HEK293 (cell line): ENCODE measurements around the gene EXD2.

ENCODE experiments used
- CTCF ChIA-PET: fragments of 350-600 bp; formaldehyde crosslinking; extraction: SDS; loops from one replicate; lab custom pipeline; 2021; ENCODE audit warnings: antibody characterized with exemption; lab: Yijun Ruan, JAX
- POLR2A ChIA-PET: fragments of 300-600 bp; formaldehyde crosslinking; extraction: SDS; loops from one replicate; lab custom pipeline; 2020; ENCODE audit warnings: antibody characterized with exemption, inconsistent platforms; lab: Yijun Ruan, JAX
- H3K27ac ChIP-seq: fragments of 200-500 bp; sonication (Bioruptor generic); 2 replicates; pipeline ENCODE4 v1.5.1; 2014; ENCODE audit warnings: low read depth, low read length, control low read depth, inconsistent platforms; ENCODE audit errors: extremely low read depth
- H3K36me3 ChIP-seq, 2 experiments: fragments of 200-500 bp in 1 of 2; sonication (Bioruptor generic) in 1 of 2; 1 replicate in 1 of 2; 2 replicates in 1 of 2; pipeline ENCODE4 v1.5.1; 2014 to 2017; ENCODE audit warnings: inconsistent platforms in 2 of 2, low read length in 2 of 2; ENCODE audit not compliant: control insufficient read depth in 2 of 2, insufficient read depth in 1 of 2
- H3K4me1 ChIP-seq: fragments of 200-500 bp; sonication (Bioruptor generic); 2 replicates; pipeline ENCODE4 v1.5.1; 2014; ENCODE audit warnings: mild to moderate bottlenecking, low read length, inconsistent platforms; ENCODE audit not compliant: control insufficient read depth, insufficient read depth
- H3K4me3 ChIP-seq: 2 replicates; pipeline ENCODE4 v1.5.1; 2011; ENCODE audit warnings: low read depth, mild to moderate bottlenecking, control low read depth, low read length, moderate library complexity
- H3K9me3 ChIP-seq: fragments of 200-500 bp; sonication (Bioruptor generic); 2 replicates; pipeline ENCODE4 v1.5.1; 2014; ENCODE audit warnings: low read depth, low read length, inconsistent platforms; ENCODE audit not compliant: control insufficient read depth, insufficient read depth
- ATF2 ChIP-seq: fragments of 450-650 bp; formaldehyde crosslinking; IDR thresholded peaks from 2 replicates; pipeline ENCODE4 v1.5.1; 2016; ENCODE audit warnings: missing biosample characterization, missing genetic modification characterization, low read depth
- EGR2 ChIP-seq: fragments of 450-650 bp; formaldehyde crosslinking; IDR thresholded peaks from 2 replicates; pipeline ENCODE4 v1.5.1; 2016; ENCODE audit warnings: low read depth, missing biosample characterization, missing genetic modification characterization
- GFI1B ChIP-seq: fragments of 450-650 bp; formaldehyde crosslinking; IDR thresholded peaks from 2 replicates; pipeline ENCODE4 v1.5.1; 2016; ENCODE audit warnings: missing biosample characterization, missing genetic modification characterization
- GLI4 ChIP-seq: fragments of 450-650 bp; formaldehyde crosslinking; IDR thresholded peaks from 2 replicates; pipeline ENCODE4 v1.5.1; 2016; ENCODE audit warnings: missing biosample characterization, missing genetic modification characterization
- INSM2 ChIP-seq: fragments of 450-650 bp; formaldehyde crosslinking; IDR thresholded peaks from 2 replicates; pipeline ENCODE4 v1.5.1; 2016; ENCODE audit warnings: missing biosample characterization, missing genetic modification characterization
- KLF7 ChIP-seq: fragments of 450-650 bp; formaldehyde crosslinking; IDR thresholded peaks from 2 replicates; pipeline ENCODE4 v1.5.1; 2016; ENCODE audit warnings: missing biosample characterization, missing genetic modification characterization, borderline replicate concordance
- KLF8 ChIP-seq: fragments of 450-650 bp; formaldehyde crosslinking; IDR thresholded peaks from 2 replicates; pipeline ENCODE4 v1.5.1; 2016; ENCODE audit warnings: missing biosample characterization, missing genetic modification characterization
- OSR2 ChIP-seq: fragments of 450-650 bp; formaldehyde crosslinking; IDR thresholded peaks from 2 replicates; pipeline ENCODE4 v1.5.1; 2016; ENCODE audit warnings: missing biosample characterization, missing genetic modification characterization
- SP3 ChIP-seq: fragments of 450-650 bp; formaldehyde crosslinking; IDR thresholded peaks from 2 replicates; pipeline ENCODE4 v1.5.1; 2016; ENCODE audit warnings: missing biosample characterization, missing genetic modification characterization
- ZBTB7A ChIP-seq: fragments of 450-650 bp; formaldehyde crosslinking; IDR thresholded peaks from 2 replicates; pipeline ENCODE4 v1.5.1; 2016; ENCODE audit warnings: low read depth, missing biosample characterization, missing genetic modification characterization
- ZFHX2 ChIP-seq: fragments of 450-650 bp; formaldehyde crosslinking; conservative IDR thresholded peaks from 2 replicates; pipeline ENCODE4 v1.5.1; 2016; ENCODE audit warnings: missing biosample characterization, missing genetic modification characterization
- ZNF132 ChIP-seq: fragments of 450-650 bp; formaldehyde crosslinking; IDR thresholded peaks from 2 replicates; pipeline ENCODE4 v1.5.1; 2017; ENCODE audit warnings: missing biosample characterization, missing genetic modification characterization, borderline replicate concordance
- ZNF16 ChIP-seq: fragments of 450-650 bp; formaldehyde crosslinking; IDR thresholded peaks from 2 replicates; pipeline ENCODE4 v1.5.1; 2016; ENCODE audit warnings: low read depth, missing biosample characterization, missing genetic modification characterization
- ZNF19 ChIP-seq: fragments of 450-650 bp; formaldehyde crosslinking; IDR thresholded peaks from 2 replicates; pipeline ENCODE4; 2016; ENCODE audit warnings: missing biosample characterization, missing genetic modification characterization, low read depth
- ZNF223 ChIP-seq: fragments of 450-650 bp; formaldehyde crosslinking; IDR thresholded peaks from 2 replicates; pipeline ENCODE4 v1.5.1; 2016; ENCODE audit warnings: missing biosample characterization, missing genetic modification characterization
- ZNF274 ChIP-seq, 2 experiments: fragments of 200-500 bp in 1 of 2; fragments of 450-650 bp in 1 of 2; sonication (Bioruptor generic) in 1 of 2; formaldehyde crosslinking in 1 of 2; IDR thresholded peaks; 2 replicates each; pipeline versions ENCODE4 v1.5.1 to v1.6.1; 2014 to 2016; ENCODE audit warnings: borderline replicate concordance in 1 of 2, inconsistent platforms in 1 of 2, low read length in 1 of 2, missing biosample characterization in 1 of 2, missing genetic modification characterization in 1 of 2
- ZNF398 ChIP-seq: fragments of 450-650 bp; formaldehyde crosslinking; IDR thresholded peaks from 2 replicates; pipeline ENCODE4 v1.5.1; 2017; ENCODE audit warnings: missing biosample characterization, missing genetic modification characterization
- ZNF629 ChIP-seq: fragments of 450-650 bp; formaldehyde crosslinking; IDR thresholded peaks from 2 replicates; pipeline ENCODE4 v1.5.1; 2017; ENCODE audit warnings: missing biosample characterization, missing genetic modification characterization
- TF ChIP-seq, protein P1 (sequence below): fragments of 450-650 bp; formaldehyde crosslinking; IDR thresholded peaks from 2 replicates; pipeline ENCODE4 v1.5.1; 2016; ENCODE audit warnings: missing biosample characterization, missing genetic modification characterization
- TF ChIP-seq, protein P2 (sequence below): fragments of 450-650 bp; formaldehyde crosslinking; IDR thresholded peaks from 2 replicates; pipeline ENCODE4 v1.5.1; 2016; ENCODE audit warnings: missing biosample characterization, missing genetic modification characterization, borderline replicate concordance
- TF ChIP-seq, protein P3 (sequence below): fragments of 450-650 bp; formaldehyde crosslinking; IDR thresholded peaks from 2 replicates; pipeline ENCODE4 v1.5.1; 2016; ENCODE audit warnings: missing biosample characterization, missing genetic modification characterization

EXD2 gene

DNA sequence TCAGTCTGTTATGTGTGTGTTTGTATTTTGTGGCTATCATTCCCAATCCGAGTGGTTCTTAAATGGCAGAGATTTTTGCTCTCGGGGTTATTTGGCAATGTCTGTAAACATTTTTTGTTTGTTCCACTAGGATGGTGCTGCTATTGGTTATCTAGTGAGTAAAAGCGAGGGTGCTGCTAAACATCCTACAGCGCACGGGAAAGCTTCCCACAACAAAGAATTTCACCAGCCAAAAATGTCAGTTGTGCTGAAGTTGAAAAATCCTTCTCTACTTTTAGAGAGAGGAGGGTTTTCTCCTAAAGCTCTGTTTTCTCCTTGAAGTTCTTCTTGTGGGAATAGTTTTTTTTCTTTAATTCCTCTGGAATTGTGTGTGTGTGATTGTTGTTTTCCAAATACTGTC is 2.4 kb downstream of the EXD2 start (continued):
- TF ChIP-seq INSM2 (tag by site-specific recombination), result no peak
- TF ChIP-seq, protein P1, sequence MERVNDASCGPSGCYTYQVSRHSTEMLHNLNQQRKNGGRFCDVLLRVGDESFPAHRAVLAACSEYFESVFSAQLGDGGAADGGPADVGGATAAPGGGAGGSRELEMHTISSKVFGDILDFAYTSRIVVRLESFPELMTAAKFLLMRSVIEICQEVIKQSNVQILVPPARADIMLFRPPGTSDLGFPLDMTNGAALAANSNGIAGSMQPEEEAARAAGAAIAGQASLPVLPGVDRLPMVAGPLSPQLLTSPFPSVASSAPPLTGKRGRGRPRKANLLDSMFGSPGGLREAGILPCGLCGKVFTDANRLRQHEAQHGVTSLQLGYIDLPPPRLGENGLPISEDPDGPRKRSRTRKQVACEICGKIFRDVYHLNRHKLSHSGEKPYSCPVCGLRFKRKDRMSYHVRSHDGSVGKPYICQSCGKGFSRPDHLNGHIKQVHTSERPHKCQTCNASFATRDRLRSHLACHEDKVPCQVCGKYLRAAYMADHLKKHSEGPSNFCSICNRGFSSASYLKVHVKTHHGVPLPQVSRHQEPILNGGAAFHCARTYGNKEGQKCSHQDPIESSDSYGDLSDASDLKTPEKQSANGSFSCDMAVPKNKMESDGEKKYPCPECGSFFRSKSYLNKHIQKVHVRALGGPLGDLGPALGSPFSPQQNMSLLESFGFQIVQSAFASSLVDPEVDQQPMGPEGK (tag by site-specific recombination), result no peak
- no peak for TF ChIP-seq GLI4 (tag by site-specific recombination)
- TF ChIP-seq KLF7 (tag by site-specific recombination), result no peak
- no peak for TF ChIP-seq ZFHX2 (tag by site-specific recombination)
- no peak for TF ChIP-seq ZNF398
- TF ChIP-seq, protein P2, sequence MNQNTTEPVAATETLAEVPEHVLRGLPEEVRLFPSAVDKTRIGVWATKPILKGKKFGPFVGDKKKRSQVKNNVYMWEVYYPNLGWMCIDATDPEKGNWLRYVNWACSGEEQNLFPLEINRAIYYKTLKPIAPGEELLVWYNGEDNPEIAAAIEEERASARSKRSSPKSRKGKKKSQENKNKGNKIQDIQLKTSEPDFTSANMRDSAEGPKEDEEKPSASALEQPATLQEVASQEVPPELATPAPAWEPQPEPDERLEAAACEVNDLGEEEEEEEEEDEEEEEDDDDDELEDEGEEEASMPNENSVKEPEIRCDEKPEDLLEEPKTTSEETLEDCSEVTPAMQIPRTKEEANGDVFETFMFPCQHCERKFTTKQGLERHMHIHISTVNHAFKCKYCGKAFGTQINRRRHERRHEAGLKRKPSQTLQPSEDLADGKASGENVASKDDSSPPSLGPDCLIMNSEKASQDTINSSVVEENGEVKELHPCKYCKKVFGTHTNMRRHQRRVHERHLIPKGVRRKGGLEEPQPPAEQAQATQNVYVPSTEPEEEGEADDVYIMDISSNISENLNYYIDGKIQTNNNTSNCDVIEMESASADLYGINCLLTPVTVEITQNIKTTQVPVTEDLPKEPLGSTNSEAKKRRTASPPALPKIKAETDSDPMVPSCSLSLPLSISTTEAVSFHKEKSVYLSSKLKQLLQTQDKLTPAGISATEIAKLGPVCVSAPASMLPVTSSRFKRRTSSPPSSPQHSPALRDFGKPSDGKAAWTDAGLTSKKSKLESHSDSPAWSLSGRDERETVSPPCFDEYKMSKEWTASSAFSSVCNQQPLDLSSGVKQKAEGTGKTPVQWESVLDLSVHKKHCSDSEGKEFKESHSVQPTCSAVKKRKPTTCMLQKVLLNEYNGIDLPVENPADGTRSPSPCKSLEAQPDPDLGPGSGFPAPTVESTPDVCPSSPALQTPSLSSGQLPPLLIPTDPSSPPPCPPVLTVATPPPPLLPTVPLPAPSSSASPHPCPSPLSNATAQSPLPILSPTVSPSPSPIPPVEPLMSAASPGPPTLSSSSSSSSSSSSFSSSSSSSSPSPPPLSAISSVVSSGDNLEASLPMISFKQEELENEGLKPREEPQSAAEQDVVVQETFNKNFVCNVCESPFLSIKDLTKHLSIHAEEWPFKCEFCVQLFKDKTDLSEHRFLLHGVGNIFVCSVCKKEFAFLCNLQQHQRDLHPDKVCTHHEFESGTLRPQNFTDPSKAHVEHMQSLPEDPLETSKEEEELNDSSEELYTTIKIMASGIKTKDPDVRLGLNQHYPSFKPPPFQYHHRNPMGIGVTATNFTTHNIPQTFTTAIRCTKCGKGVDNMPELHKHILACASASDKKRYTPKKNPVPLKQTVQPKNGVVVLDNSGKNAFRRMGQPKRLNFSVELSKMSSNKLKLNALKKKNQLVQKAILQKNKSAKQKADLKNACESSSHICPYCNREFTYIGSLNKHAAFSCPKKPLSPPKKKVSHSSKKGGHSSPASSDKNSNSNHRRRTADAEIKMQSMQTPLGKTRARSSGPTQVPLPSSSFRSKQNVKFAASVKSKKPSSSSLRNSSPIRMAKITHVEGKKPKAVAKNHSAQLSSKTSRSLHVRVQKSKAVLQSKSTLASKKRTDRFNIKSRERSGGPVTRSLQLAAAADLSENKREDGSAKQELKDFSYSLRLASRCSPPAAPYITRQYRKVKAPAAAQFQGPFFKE (tag by site-specific recombination), result no peak
- no peak for TF ChIP-seq SP3 (tag by site-specific recombination)
- no peak for TF ChIP-seq OSR2 (tag by site-specific recombination)
- no peak for TF ChIP-seq ZNF132 (tag by site-specific recombination)
- TF ChIP-seq ZBTB7A (tag by site-specific recombination), result no peak
- TF ChIP-seq EGR2, result no peak
- no peak for TF ChIP-seq KLF8 (tag by site-specific recombination)
- no peak for TF ChIP-seq ZNF223 (tag by site-specific recombination)

DNA sequence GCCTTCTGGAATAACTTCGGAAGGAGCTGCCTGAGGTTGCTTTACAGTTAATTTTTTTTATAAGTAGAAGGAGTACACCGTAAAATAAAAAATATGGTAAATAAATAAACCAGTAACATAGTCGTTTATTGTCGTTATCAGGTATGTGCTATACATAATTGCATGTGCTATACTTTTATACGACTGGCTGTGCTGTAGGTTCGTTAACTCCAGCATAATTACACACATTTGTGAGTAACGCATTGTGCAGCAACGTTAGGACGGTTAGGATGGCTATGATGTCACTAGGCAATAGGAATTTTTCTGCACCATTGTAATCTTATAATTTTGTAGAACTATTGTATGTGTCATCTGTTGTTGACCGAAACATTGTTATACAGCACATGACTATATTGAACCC is 8.5 kb downstream of the EXD2 start:
- Histone ChIP-seq H3K9me3 (no peaks in the 10 kb centered on the region), H3K27ac (no peak overlapping the region), H3K4me3 (no peak overlapping the region), H3K36me3 (peaks cover 0 to 6% of the 10 kb centered on the region in 2 experiments; a peak in 2 of 3 replicates), H3K4me1 (peaks cover 5% of the 10 kb centered on the region)
- TF ChIP-seq ATF2 (tag by site-specific recombination), result 0 out of 2 replicates have a peak, but pooled peaks have one; percentile 7
- TF ChIP-seq ZNF16 (tag by site-specific recombination), result no peak
- no peak for TF ChIP-seq ZNF223 (tag by site-specific recombination)
- TF ChIP-seq ZNF19 (tag by site-specific recombination), result no peak
- TF ChIP-seq ZNF274 (IDR thresholded peaks at IDR 0.05; ENCODE audit: low read length), result no peak
- TF ChIP-seq ZNF274 (tag by site-specific recombination; IDR thresholded peaks at IDR 0.05; ENCODE audit: borderline replicate concordance), result no peak
- TF ChIP-seq GFI1B (tag by site-specific recombination), result no peak
- TF ChIP-seq ZNF629 (tag by site-specific recombination), result 0 out of 2 replicates have a peak, but pooled peaks have one; percentile 22
- TF ChIP-seq, protein P3, sequence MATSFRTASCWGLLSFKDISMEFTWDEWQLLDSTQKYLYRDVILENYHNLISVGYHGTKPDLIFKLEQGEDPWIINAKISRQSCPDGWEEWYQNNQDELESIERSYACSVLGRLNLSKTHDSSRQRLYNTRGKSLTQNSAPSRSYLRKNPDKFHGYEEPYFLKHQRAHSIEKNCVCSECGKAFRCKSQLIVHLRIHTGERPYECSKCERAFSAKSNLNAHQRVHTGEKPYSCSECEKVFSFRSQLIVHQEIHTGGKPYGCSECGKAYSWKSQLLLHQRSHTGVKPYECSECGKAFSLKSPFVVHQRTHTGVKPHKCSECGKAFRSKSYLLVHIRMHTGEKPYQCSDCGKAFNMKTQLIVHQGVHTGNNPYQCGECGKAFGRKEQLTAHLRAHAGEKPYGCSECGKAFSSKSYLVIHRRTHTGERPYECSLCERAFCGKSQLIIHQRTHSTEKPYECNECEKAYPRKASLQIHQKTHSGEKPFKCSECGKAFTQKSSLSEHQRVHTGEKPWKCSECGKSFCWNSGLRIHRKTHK, result no peak
- ChIA-PET POLR2A (interaction anchor here (1.4 kb wide), 1 partner anchor 47 kb away, joined by 3 read pairs; the partner anchor contains the start of gene DCAF5), CTCF (interaction anchor here (0.6 kb wide), 1 partner anchor 81 kb away, joined by 3 read pairs; no protein-coding TSS in a partner anchor)
